Left lung (tissue), 10 donors: ENCODE data around the gene CHAF1A. TPM values are rescaled to one million over a fixed set of nuclear protein-coding genes. Genes with fewer than 3 reads are reported as not detected.

ENCODE experiments used
- ATAC-seq: fragments of 200-7000 bp; cut with Tn5 transposase; one replicate; pipeline ENCODE4 v1.9.1; 2020; ENCODE audit warnings: moderate library complexity
- DNase-seq, 4 donors: peaks; one replicate each; pipeline ENCODE4 v3.0.0-alpha.2; 2013 to 2020
- H3K27ac ChIP-seq, 2 donors: fragments of 200-600 bp; sonication (generic) in 1 of 2; one replicate each; pipeline versions ENCODE4 v1.5.0 to v1.8.0; 2020 to 2021
- H3K27me3 ChIP-seq, 2 donors: fragments of 200-600 bp; sonication (generic) in 1 of 2; one replicate each; pipeline versions ENCODE4 v1.5.0 to v1.8.0; 2020 to 2021
- H3K36me3 ChIP-seq, 2 donors: fragments of 200-600 bp; sonication (generic) in 1 of 2; one replicate each; pipeline versions ENCODE4 v1.5.0 to v1.8.0; 2020 to 2021
- H3K4me1 ChIP-seq, 2 donors: fragments of 200-600 bp; one replicate each; pipeline ENCODE4 v1.8.0; 2021
- H3K4me3 ChIP-seq, 2 donors: fragments of 200-600 bp; sonication (generic) in 1 of 2; one replicate each; pipeline versions ENCODE4 v1.5.0 to v1.8.0; 2020 to 2021; ENCODE audit warnings: mild to moderate bottlenecking in 1 of 2
- H3K9me3 ChIP-seq, 2 donors: fragments of 200-600 bp; sonication (generic) in 1 of 2; one replicate each; pipeline versions ENCODE4 v1.5.0 to v1.8.0; 2020 to 2021
- intact Hi-C, 2 donors: fragments of 100-400 bp; cut with DNase I; formaldehyde crosslinking; loops; one replicate each; pipeline versions ENCODE4 v1.11.2 to v1.14.2; 2022
- polyA plus RNA-seq, 6 donors: library from polyadenylated mRNA; unstranded; fragments of 120-200 nt; gene quantifications; one replicate each; pipeline ENCODE4 v1.2.1, GENCODE V29; 2013; ENCODE audit not compliant: insufficient read length in 6 of 6
- total RNA-seq, 2 donors: library from RNA; stranded (reverse); fragmentation: NEBNext Ultra II Directional; extraction: Animal tissue kit (Norgen Biotek cat#: 25700); gene quantifications; one replicate each; pipeline ENCODE4 v1.2.1, GENCODE V29; 2021
- TF ChIP-seq, protein P1 (sequence below), 2 donors: fragments of 200-600 bp; sonication (generic) in 1 of 2; IDR thresholded peaks; one replicate each; pipeline versions ENCODE4 v1.5.0 to v1.8.0; 2021; ENCODE audit warnings: antibody characterized with exemption in 2 of 2
- donor health status: DM: no; HTN: yes; CAD: no.
- donor health status: DM: no; HTN: no; CAD: no.

The CHAF1A gene
- total and polyA plus RNA-seq, 8 donors = 15.6 to 29.3 (median 24.3) TPM

DNA sequence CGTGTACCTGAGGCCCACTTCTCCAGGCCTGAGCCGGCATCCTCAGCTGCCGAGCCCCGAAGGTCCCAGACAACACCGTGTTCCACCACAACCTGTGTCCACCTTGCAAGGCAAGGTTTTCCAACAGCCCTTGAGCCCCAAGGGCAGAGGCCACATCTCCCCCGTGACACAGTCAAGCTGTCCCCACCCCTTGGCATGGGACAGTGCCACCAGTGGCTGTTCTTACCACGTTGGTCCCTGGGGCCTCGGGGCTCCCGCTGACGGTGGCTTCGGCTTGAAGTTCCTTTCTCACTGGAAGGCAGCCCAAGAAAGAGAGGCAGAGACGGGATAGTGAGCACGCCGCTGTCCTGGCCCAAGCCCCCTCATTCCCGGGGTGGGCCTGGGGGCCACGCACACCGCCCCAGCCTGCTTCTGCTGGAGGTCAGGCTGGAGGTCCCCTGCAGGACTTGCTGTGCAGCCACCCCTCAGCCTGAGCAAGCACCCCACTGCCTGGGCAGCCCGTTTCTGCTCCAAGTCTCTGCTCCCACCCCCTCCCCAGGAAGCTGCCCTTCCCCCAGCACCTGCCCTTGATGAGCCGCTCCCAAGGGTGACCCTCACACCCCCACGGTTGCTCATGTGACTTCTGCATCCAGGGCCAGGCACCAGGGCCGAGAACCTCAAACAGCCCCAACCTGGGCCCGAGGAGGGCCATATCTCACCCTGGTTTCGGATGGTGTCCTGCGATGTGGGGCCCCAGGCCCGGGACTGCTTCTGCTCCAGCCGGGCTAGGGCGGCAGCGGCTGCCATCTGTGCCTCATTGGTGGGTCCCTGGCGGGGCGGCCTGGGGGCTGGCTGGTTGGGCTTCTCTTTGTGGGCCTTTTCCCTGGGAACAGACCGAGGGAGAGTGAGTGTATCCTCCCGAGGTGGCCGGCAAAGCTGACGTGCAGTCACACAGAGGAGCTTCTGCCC is 51.1 kb downstream of the CHAF1A start:
- TF ChIP-seq, protein P1, sequence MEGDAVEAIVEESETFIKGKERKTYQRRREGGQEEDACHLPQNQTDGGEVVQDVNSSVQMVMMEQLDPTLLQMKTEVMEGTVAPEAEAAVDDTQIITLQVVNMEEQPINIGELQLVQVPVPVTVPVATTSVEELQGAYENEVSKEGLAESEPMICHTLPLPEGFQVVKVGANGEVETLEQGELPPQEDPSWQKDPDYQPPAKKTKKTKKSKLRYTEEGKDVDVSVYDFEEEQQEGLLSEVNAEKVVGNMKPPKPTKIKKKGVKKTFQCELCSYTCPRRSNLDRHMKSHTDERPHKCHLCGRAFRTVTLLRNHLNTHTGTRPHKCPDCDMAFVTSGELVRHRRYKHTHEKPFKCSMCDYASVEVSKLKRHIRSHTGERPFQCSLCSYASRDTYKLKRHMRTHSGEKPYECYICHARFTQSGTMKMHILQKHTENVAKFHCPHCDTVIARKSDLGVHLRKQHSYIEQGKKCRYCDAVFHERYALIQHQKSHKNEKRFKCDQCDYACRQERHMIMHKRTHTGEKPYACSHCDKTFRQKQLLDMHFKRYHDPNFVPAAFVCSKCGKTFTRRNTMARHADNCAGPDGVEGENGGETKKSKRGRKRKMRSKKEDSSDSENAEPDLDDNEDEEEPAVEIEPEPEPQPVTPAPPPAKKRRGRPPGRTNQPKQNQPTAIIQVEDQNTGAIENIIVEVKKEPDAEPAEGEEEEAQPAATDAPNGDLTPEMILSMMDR (IDR thresholded peaks at IDR 0.05) = no peak
- no peaks in the 10 kb centered on the region for H3K27me3 ChIP-seq
- no peak overlapping the region for H3K4me3 ChIP-seq
- peaks cover 7 to 21% of the 10 kb centered on the region in 2 donors for H3K4me1 ChIP-seq
- peaks cover 0 to 64% of the 10 kb centered on the region in 2 donors for H3K36me3 ChIP-seq
- intact Hi-C loops = no loop called here
- no peak for ATAC-seq
- DNase-seq = no peak
- no peak overlapping the region for H3K27ac ChIP-seq
- H3K9me3 ChIP-seq = no peaks in the 10 kb centered on the region

DNA sequence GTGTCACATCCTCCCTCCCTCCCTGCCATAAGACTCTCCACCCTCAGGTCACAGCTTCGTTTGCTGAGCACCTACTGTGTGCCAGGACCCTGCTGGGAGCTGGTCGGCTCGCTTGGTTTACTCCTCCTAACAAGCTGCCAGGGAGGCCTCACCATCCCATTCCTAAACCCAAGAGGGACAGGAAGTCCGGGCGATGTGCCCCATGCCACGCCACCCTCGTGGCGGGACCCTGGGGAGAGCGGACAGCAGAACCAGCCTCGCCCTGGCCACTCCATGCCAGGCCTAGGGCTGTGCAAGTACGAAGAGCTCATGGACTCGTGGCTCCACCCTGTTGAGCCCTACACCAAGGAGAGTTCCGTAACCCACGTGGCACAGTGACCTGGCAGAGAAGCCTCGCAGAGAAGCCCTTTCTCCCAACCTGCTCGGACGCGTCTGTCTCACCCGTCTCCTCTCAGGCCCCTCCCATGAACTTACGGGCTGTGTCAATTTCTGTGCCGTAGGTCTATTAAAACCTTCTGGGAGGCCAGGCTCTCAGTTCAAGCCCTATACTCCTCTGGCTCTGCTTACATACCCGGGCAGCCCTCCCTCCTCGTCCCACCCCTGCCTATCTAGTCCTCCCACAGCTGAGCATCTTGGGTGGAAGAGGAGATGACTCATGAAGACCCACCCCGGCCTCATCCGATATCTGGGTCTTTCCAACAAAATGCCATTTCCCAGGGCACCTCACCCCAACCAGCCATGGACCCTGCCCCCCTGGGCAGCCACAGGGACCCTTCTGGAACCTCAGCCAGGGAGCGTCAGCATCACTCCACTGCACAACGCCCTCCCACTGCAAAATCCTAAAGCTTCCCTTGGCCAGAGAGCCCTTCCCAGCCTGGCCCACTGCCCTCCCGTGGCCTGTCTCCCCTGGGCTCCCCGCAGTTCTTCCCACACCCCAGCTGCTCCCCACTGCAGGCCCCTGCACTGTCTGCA is 52.6 kb downstream of the CHAF1A start:
- H3K36me3 ChIP-seq = peaks cover 0 to 49% of the 10 kb centered on the region in 2 donors
- H3K4me3 ChIP-seq = no peak overlapping the region
- intact Hi-C loops = no loop called here
- DNase-seq (no peak), ATAC-seq (peak; percentile 1)
- peaks cover 7 to 21% of the 10 kb centered on the region in 2 donors for H3K4me1 ChIP-seq
- H3K27ac ChIP-seq = peak overlapping the region in 1 of 2 donors; percentile 28
- no peaks in the 10 kb centered on the region for H3K9me3 ChIP-seq
- TF ChIP-seq, protein P1 (IDR thresholded peaks at IDR 0.05) = no peak
- no peaks in the 10 kb centered on the region for H3K27me3 ChIP-seq

DNA sequence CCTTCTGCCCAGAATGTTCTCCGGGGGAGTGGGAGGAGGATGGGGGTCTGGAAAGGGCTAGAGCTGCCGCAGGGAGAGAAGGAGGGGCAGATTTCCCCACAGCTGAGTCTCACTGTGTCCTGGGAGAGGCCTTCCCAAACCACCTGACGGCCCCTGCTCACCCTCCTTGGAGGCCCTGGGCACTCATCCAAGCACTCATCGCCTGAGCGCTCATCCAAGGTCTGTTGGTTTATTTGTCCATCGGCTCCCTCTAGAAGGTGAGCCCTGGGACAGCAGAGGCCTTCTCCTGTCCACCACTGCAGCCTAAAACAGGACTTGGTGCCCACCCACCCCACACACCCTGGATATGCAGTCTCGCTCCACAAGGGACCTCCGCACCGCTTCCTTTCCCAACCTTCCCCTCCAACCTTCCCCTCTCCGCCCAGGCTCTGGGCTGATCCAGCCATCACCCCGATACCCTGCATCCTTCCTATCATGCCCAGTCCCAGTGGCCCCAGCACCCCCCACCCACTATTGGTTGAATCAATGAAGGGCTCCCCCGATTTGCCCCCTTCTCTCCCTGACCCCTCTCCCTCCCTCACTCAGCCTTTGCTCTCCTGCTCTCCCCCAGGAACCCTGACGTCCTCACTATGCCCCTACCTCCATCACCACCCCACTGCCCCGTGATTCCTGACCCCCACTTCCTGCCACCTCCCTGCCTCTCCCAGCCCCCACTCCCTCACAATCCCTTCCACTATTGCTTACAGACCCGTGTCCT is 53.5 kb downstream of the CHAF1A start:
- peak overlapping the region in 1 of 2 donors; percentile 62 for H3K4me3 ChIP-seq
- DNase-seq (peak in 2 of 4 donors; percentile 58 to 68), ATAC-seq (peak; percentile 28)
- H3K27ac ChIP-seq = peak overlapping the region; percentile 85 to 88
- intact Hi-C loops = no loop called here
- H3K9me3 ChIP-seq = no peaks in the 10 kb centered on the region
- TF ChIP-seq, protein P1 (IDR thresholded peaks at IDR 0.05) = no peak
- H3K27me3 ChIP-seq = no peaks in the 10 kb centered on the region
- peaks cover 7 to 21% of the 10 kb centered on the region in 2 donors for H3K4me1 ChIP-seq
- peaks cover 0 to 40% of the 10 kb centered on the region in 2 donors for H3K36me3 ChIP-seq

DNA sequence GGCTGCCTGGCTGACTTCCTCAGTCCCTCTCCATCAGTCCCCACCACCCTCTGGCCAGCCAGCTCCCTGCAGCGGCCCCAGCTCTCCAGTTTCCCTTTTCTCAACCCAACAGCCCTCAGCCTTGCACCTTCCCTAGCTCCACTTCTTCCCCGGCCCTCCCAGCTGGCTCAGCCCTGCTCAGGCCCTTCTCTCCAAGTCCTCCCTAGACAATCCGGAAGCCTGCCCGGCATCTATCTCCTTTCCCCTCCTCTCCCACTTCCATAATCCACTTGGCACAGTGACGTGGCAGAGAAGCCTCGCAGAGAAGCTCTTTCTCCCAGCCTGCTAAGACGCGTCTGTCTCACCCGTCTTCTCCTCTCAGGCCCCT is 54.0 kb downstream of the CHAF1A start:
- Histone ChIP-seq H3K4me3 (peak overlapping the region; percentile 57 to 62), H3K36me3 (peaks cover 0 to 35% of the 10 kb centered on the region in 2 donors), H3K9me3 (no peaks in the 10 kb centered on the region), H3K27ac (peak overlapping the region; percentile 85 to 88), H3K27me3 (no peaks in the 10 kb centered on the region), H3K4me1 (peaks cover 7 to 21% of the 10 kb centered on the region in 2 donors)
- intact Hi-C loops = no loop called here
- DNase-seq = peak in 3 of 4 donors; percentile 45 to 62 (median 62)
- TF ChIP-seq, protein P1 (IDR thresholded peaks at IDR 0.05) = no peak
- ATAC-seq = peak; percentile 36
